ENCODE data around the gene CRHR1.

DNA sequence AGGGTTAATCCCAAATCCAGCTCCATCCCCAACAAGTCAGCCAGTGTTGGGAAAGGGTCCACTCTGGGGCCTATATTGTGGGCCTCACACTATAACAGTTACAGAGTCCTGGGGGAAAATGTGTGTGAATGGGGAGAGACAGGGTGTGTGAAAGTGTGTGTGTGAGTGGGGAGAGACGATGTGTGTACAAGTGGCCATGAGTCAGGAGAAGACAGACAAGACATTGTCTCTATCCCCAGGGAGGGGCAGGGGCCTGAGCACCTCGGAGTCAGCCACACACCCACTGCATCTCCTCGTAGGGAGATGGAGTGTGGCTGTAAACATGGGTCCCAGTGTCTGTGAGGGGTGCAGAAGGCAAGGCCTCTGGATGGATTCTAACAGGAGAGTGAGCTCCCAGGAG, 2.9 kb downstream of the CRHR1 start:
- TF ChIP-seq, protein P1, sequence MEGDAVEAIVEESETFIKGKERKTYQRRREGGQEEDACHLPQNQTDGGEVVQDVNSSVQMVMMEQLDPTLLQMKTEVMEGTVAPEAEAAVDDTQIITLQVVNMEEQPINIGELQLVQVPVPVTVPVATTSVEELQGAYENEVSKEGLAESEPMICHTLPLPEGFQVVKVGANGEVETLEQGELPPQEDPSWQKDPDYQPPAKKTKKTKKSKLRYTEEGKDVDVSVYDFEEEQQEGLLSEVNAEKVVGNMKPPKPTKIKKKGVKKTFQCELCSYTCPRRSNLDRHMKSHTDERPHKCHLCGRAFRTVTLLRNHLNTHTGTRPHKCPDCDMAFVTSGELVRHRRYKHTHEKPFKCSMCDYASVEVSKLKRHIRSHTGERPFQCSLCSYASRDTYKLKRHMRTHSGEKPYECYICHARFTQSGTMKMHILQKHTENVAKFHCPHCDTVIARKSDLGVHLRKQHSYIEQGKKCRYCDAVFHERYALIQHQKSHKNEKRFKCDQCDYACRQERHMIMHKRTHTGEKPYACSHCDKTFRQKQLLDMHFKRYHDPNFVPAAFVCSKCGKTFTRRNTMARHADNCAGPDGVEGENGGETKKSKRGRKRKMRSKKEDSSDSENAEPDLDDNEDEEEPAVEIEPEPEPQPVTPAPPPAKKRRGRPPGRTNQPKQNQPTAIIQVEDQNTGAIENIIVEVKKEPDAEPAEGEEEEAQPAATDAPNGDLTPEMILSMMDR (optimal IDR thresholded peaks at IDR 0.05 in 1 of 3, IDR thresholded peaks at IDR 0.05 in 1 of 3, conservative IDR thresholded peaks at IDR 0.05 in 1 of 3; ENCODE audit: extremely low read depth in 1 of 3, insufficient read depth in 2 of 3, low read length in 3 of 3): no peak
- no peak for TF ChIP-seq EZH2 (IDR thresholded peaks at IDR 0.05; ENCODE audit: low read length)

Measured in keratinocyte (primary cell).